GM12878 (cell line): Measurements from ENCODE around the gene HMGN3. TPM values are rescaled to one million over a fixed set of nuclear protein-coding genes. Genes with fewer than 3 reads are reported as not detected.

Experiments used
- ATAC-seq: fragments of 200-7000 bp; cut with Tn5 transposase; 3 replicates; pipeline ENCODE4 v1.9.1; 2020; ENCODE audit warnings: mild to moderate bottlenecking, moderate library complexity
- BruUV-seq: library from RNA; stranded (reverse); fragments of 400-500 nt; replicated peaks from 2 replicates; lab custom pipeline; 2021; lab: Mats Ljungman, UMichigan
- CTCF ChIA-PET: fragments of 300-600 bp; sonication (Branson Sonifier 250); formaldehyde crosslinking; extraction: SDS; loops from one replicate; lab custom pipeline; 2021; ENCODE audit warnings: inconsistent platforms; lab: Yijun Ruan, JAX
- POLR2A ChIA-PET: fragments of 350-600 bp; formaldehyde crosslinking; extraction: SDS; loops from one replicate; lab custom pipeline; 2021; ENCODE audit warnings: inconsistent platforms; lab: Charles Lee
- RAD21 ChIA-PET: fragments of 300-600 bp; sonication (Branson Sonifier 250); formaldehyde crosslinking; loops from one replicate; lab custom pipeline; 2023; ENCODE audit warnings: antibody characterized with exemption; ENCODE audit not compliant: unreplicated experiment; lab: Charles Lee
- SMC1A ChIA-PET: fragments of 300-600 bp; sonication (Branson Sonifier 250); formaldehyde crosslinking; loops from one replicate; lab custom pipeline; 2023; ENCODE audit not compliant: unreplicated experiment, uncharacterized antibody; lab: Charles Lee
- DNase-seq: peaks from one replicate; pipeline ENCODE4 v3.0.0-alpha.2; 2011; ENCODE audit warnings: low read depth, low spot score
- FAIRE-seq: peaks from 3 replicates; lab custom pipeline; 2011; peaks lifted over from hg19 to GRCh38; lab: Jason Lieb, UNC
- H2AFZ ChIP-seq: 2 replicates; pipeline ENCODE4 v1.6.0; 2011; ENCODE audit warnings: low read depth, low read length, control low read depth; ENCODE audit not compliant: control insufficient read depth
- H3K27ac ChIP-seq: 2 replicates; pipeline ENCODE4 v1.5.1; 2011; ENCODE audit warnings: control low read depth; ENCODE audit not compliant: control insufficient read depth, insufficient read depth
- H3K27me3 ChIP-seq, 2 experiments: replicated peaks in 1 of 2; 2 replicates each; pipeline versions ENCODE4 v1.6.0 to v1.6.1; 2011; ENCODE audit warnings: low read length in 1 of 2; ENCODE audit not compliant: control insufficient read depth in 2 of 2, insufficient read depth in 2 of 2
- H3K36me3 ChIP-seq, 2 experiments: 2 replicates each; pipeline ENCODE4 v1.5.1; 2011; ENCODE audit warnings: low read length in 1 of 2; ENCODE audit not compliant: control insufficient read depth in 2 of 2, insufficient read depth in 2 of 2
- H3K4me1 ChIP-seq: 2 replicates; pipeline ENCODE4 v1.6.1; 2011; ENCODE audit warnings: mild to moderate bottlenecking, low read length, moderate library complexity, mixed read lengths; ENCODE audit not compliant: control insufficient read depth, insufficient read depth
- H3K4me2 ChIP-seq: 2 replicates; pipeline ENCODE4 v1.6.0; 2011; ENCODE audit warnings: control low read depth; ENCODE audit not compliant: control insufficient read depth, insufficient read depth
- H3K4me3 ChIP-seq: fragments of 200-600 bp; sonication (generic); 2 replicates; pipeline ENCODE4 v1.5.1; 2016
- H3K79me2 ChIP-seq: 2 replicates; pipeline ENCODE4 v1.6.0; 2011; ENCODE audit warnings: low read length; ENCODE audit not compliant: control insufficient read depth, insufficient read depth
- H3K9ac ChIP-seq: 2 replicates; pipeline ENCODE4 v1.8.0; 2011; ENCODE audit warnings: low read length, control low read depth, mixed read lengths; ENCODE audit not compliant: control insufficient read depth, insufficient read depth
- H3K9me3 ChIP-seq: replicated peaks from 3 replicates; pipeline ENCODE4 v1.5.1; 2011; ENCODE audit warnings: mild to moderate bottlenecking, low read length; ENCODE audit not compliant: control insufficient read depth, insufficient read depth
- H4K20me1 ChIP-seq: 2 replicates; pipeline ENCODE4 v1.6.0; 2011; ENCODE audit not compliant: control insufficient read depth, insufficient read depth
- CEBPB ChIP-seq, 2 experiments: fragments of 150-350 bp in 1 of 2; IDR thresholded peaks; 2 replicates each; pipeline ENCODE4 v1.6.1; 2012 to 2014; ENCODE audit warnings: low read depth in 2 of 2, low read length in 2 of 2, borderline replicate concordance in 1 of 2, inconsistent platforms in 1 of 2
- E2F8 ChIP-seq: fragments of 450-650 bp; IDR thresholded peaks from 2 replicates; pipeline ENCODE4 v1.6.1; 2018; ENCODE audit warnings: mild to moderate bottlenecking, low read depth, moderate library complexity; ENCODE audit not compliant: partially characterized antibody
- KLF5 ChIP-seq: fragments of 450-650 bp; IDR thresholded peaks from 2 replicates; pipeline ENCODE4 v1.6.1; 2014; ENCODE audit warnings: mild to moderate bottlenecking; ENCODE audit not compliant: partially characterized antibody
- NKRF ChIP-seq: fragments of 450-650 bp; conservative IDR thresholded peaks from 2 replicates; pipeline ENCODE4 v1.6.1; 2017; ENCODE audit warnings: mild to moderate bottlenecking, moderate library complexity
- PAX5 ChIP-seq: IDR thresholded peaks from 2 replicates; pipeline ENCODE4 v1.6.1; 2011; ENCODE audit warnings: low read depth, low read length, borderline replicate concordance
- POLR2A ChIP-seq: IDR thresholded peaks from 2 replicates; pipeline ENCODE4 v1.6.1; 2011; ENCODE audit warnings: low read depth, mild to moderate bottlenecking, low read length
- RB1 ChIP-seq: fragments of 450-650 bp; formaldehyde crosslinking; IDR thresholded peaks from 2 replicates; pipeline ENCODE4 v1.6.1; 2017; ENCODE audit warnings: mild to moderate bottlenecking, borderline replicate concordance
- TCF3 ChIP-seq: IDR thresholded peaks from 2 replicates; pipeline ENCODE4 v1.6.1; 2012; ENCODE audit warnings: low read depth, mild to moderate bottlenecking, low read length, borderline replicate concordance; ENCODE audit not compliant: insufficient read depth
- ZBED1 ChIP-seq: IDR thresholded peaks from 2 replicates; pipeline ENCODE4 v1.6.1; 2016; ENCODE audit warnings: borderline replicate concordance
- ZBTB33 ChIP-seq: fragments of 450-650 bp; IDR thresholded peaks from 2 replicates; pipeline ENCODE4 v1.6.1; 2017; ENCODE audit warnings: mild to moderate bottlenecking
- ZNF592 ChIP-seq: fragments of 450-650 bp; IDR thresholded peaks from 2 replicates; pipeline ENCODE4 v1.6.1; 2017; ENCODE audit warnings: mild to moderate bottlenecking, moderate library complexity
- ZNF622 ChIP-seq: fragments of 450-650 bp; IDR thresholded peaks from 2 replicates; pipeline ENCODE4 v1.6.1; 2017; ENCODE audit warnings: mild to moderate bottlenecking, inconsistent platforms
- ZZZ3 ChIP-seq: IDR thresholded peaks from 2 replicates; pipeline ENCODE4 v1.6.1; 2011; ENCODE audit warnings: low read depth; ENCODE audit not compliant: control insufficient read depth, insufficient read length
- whole genome bisulfite sequencing: methylation state at CpG from one replicate; pipeline ENCODE4 v1.1.6; 2016; ENCODE audit warnings: low lambda C conversion rate; ENCODE audit not compliant: insufficient replicate concordance, insufficient coverage; ENCODE audit errors: missing lambda C conversion rate; 5-methylcytosine and 5-hydroxymethylcytosine counted together
- in situ Hi-C: fragments of 300-500 bp; cut with MboI; formaldehyde crosslinking; loops from 9 replicates; pipeline ENCODE4 v1.14.3; 2018; ENCODE audit warnings: mixed read lengths
- intact Hi-C: fragments of 100-400 bp; cut with micrococcal nuclease; formaldehyde crosslinking; loops from one replicate; pipeline ENCODE4 v1.14.2; 2022; ENCODE audit not compliant: unreplicated experiment
- polyA plus RNA-seq, 11 experiments: library from polyadenylated mRNA; depleted of rRNA in 4 of 11; unstranded in 6 of 11; stranded (reverse) in 5 of 11; fragments of >200 nt; fragmentation: Nextera tagmentation in 4 of 11; fragmentation: Illumina TruSeq in 1 of 11; extraction: Ambion mirVana in 4 of 11; extraction: Trizol in 1 of 11; gene quantifications; 1 replicate in 1 of 11; 2 replicates in 10 of 11; pipeline versions ENCODE4 v1.2.1 to v1.2.3, GENCODE V29; 2011 to 2016; ENCODE audit warnings: inconsistent platforms in 2 of 11, missing spikeins in 2 of 11, low read depth in 1 of 11
- total RNA-seq, 4 experiments: library from RNA; depleted of rRNA in 3 of 4; stranded (reverse); fragments of >200 nt in 3 of 4; fragmentation: Illumina TruSeq in 1 of 4; extraction: Trizol in 1 of 4; gene quantifications; 2 replicates each; pipeline versions ENCODE4 v1.2.1 to v1.2.3, GENCODE V29; 2013 to 2021

Gene HMGN3
- total and polyA plus RNA-seq, 10 of the 15 experiments (the other 5 are each of a cell fraction or from before 2014, with no cell fraction given), result 115 to 496 (median 262) TPM

GRCh38 chr6:79158856-79159516, 75.5 kb downstream of the HMGN3 start:
- H2AFZ ChIP-seq, result no peak overlapping the region
- H3K79me2 ChIP-seq, result no peaks in the 10 kb centered on the region
- no peaks in the 10 kb centered on the region for H4K20me1 ChIP-seq
- no peaks in the 10 kb centered on the region for H3K4me1 ChIP-seq
- BruUV-seq, result no TSS peak
- H3K9ac ChIP-seq, result no peak overlapping the region
- in situ Hi-C loops, result no loop called here
- no peak for FAIRE-seq
- H3K27ac ChIP-seq, result no peak overlapping the region
- POLR2A ChIA-PET, result no interaction called here
- no peak for ATAC-seq
- SMC1A ChIA-PET, result interaction anchor here (1.1 kb wide), 1 partner anchor 14 kb away, joined by 3 read pairs; no protein-coding TSS in a partner anchor
- intact Hi-C loops, result no loop called here
- no peaks in the 10 kb centered on the region for H3K9me3 ChIP-seq
- no peaks in the 10 kb centered on the region for H3K27me3 ChIP-seq
- 59% methylated on average over 5 of the region's 5 CpGs for WGBS
- no peaks in the 10 kb centered on the region for H3K36me3 ChIP-seq
- CTCF ChIA-PET, result interaction anchor here (0.8 kb wide), 1 partner anchor 305 kb away, joined by 3 read pairs; no protein-coding TSS in a partner anchor
- RAD21 ChIA-PET, result no interaction called here
- DNase-seq, result no peak
- no peak overlapping the region for H3K4me2 ChIP-seq
- no peak overlapping the region for H3K4me3 ChIP-seq
- TF ChIP-seq RB1 (no peak), ZZZ3 (no peak), CEBPB (IDR thresholded peaks at IDR 0.05; ENCODE audit: borderline replicate concordance in 1 of 2, low read depth in 2 of 2, low read length in 2 of 2) (no peak), ZNF622 (no peak), ZNF592 (no peak), NKRF (no peak), PAX5 (no peak), POLR2A (no peak), TCF3 (no peak), ZBED1 (no peak), ZBTB33 (no peak), E2F8 (no peak), KLF5 (no peak)
